Measurements from ENCODE around the gene HIVEP3.

DNA sequence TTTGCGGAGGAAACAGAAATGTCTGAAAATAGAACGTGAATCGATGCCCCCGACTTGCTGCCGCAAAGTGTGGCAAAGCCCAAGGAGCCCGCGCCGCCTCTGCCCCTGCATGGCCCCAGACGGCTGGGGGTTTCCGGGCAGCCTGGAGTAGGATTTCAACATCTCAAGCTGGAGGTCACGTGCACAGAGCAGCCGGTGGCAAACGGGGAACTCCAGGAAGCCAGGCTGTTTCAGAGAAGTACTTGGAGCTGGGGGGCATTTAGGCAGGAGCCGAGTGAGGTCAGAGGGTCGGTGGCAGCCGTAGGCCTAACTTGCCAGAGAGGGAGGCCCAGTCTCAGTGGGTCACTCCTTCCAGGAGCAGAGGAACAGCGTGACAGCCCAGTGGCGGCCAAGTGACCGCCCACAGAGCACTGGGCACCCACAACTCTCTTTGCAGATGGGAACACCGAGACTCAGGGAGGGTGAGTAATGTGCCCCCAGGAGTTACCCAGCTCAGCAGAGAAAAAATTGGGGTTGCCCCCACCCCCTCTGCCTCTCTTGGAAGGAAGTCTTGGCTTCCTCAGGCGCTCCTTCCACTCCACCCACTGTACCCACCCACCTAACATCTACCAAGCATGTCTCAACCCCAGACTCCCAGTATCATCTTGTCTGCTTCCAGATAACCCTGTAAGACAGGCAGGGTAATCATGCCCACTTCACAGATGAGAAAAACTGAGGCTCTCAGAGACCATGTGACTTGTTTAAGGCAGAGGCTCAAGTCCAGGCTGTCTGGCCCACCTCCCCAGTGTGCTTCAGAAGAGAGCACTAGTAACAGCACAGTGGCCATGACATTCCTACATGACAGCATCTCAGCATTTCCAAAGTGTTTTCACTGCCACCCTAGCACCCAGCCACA is 179.4 kb downstream of the HIVEP3 start:
- TF ChIP-seq ZNF274 (IDR thresholded peaks at IDR 0.05; ENCODE audit: low read depth, low read length) (no peak), YY1 (IDR thresholded peaks at IDR 0.05; ENCODE audit: insufficient read depth, insufficient read length) (no peak), SUZ12 (IDR thresholded peaks at IDR 0.05; ENCODE audit: extremely low read depth, insufficient read depth, insufficient read length) (no peak)
